LoVo (cell line): Measurements from ENCODE around the gene HOXA5.

ENCODE experiments used
- DNase-seq: peaks from one replicate; pipeline ENCODE4 v3.0.0-alpha.2; 2016; ENCODE audit warnings: low spot score

The HOXA5 gene

GRCh38 chr7:27159266-27160144, 16.0 kb upstream of the HOXA5 start:
- peak; percentile 40 for DNase-seq

GRCh38 chr7:27158436-27159265, 15.2 kb upstream of the HOXA5 start:
- DNase-seq = peak; percentile 32

- peak; percentile 36 for DNase-seq
These were observed 14.4 kb upstream of the HOXA5 start for GRCh38 chr7:27157702-27158431.

GRCh38 chr7:27156916-27157701, 13.6 kb upstream of the HOXA5 start:
- peak; percentile 28 for DNase-seq

GRCh38 chr7:27156508-27156898, 13.0 kb upstream of the HOXA5 start, which contains the start of gene HOXA7:
Gene HOXA7 (minus strand): TSS chr7:27156675. CDS start chr7:27156545, 130 bp downstream.
- peak; percentile 92 for DNase-seq

GRCh38 chr7:27155816-27156507, 12.5 kb upstream of the HOXA5 start:
- DNase-seq = peak; percentile 80

- DNase-seq = no peak
These were observed 11.7 kb upstream of the HOXA5 start for GRCh38 chr7:27154901-27155815.

- DNase-seq = no peak
These were observed 10.9 kb upstream of the HOXA5 start for GRCh38 chr7:27154369-27154768.

- DNase-seq = no peak
These were observed 10.0 kb upstream of the HOXA5 start for GRCh38 chr7:27153526-27153925.

- no peak for DNase-seq
These were observed 9.4 kb upstream of the HOXA5 start for GRCh38 chr7:27152816-27153442.

GRCh38 chr7:27151931-27152815, 8.7 kb upstream of the HOXA5 start, which contains the start of gene HOXA3:
Gene HOXA3 (minus strand): TSS chr7:27152583. CDS start chr7:27110640, 41,943 bp downstream.
- peak; percentile 94 for DNase-seq

- peak; percentile 22 for DNase-seq
These were observed 8.0 kb upstream of the HOXA5 start for GRCh38 chr7:27151341-27151930.

GRCh38 chr7:27150568-27151340, 7.3 kb upstream of the HOXA5 start:
- peak; percentile 91 for DNase-seq

- no peak for DNase-seq
These were observed 6.5 kb upstream of the HOXA5 start for GRCh38 chr7:27149842-27150567.

GRCh38 chr7:27148756-27149641, 5.5 kb upstream of the HOXA5 start:
- peak; percentile 85 for DNase-seq
